GM23248 (cell line): ENCODE results near the gene LARP1.

Experiments
- EZH2 ChIP-seq: fragments of 200-600 bp; sonication (generic); IDR thresholded peaks from 2 replicates; pipeline ENCODE4 v1.6.1; 2018; ENCODE audit warnings: antibody characterized with exemption, mild to moderate bottlenecking; ENCODE audit not compliant: insufficient read depth, poor library complexity, severe bottlenecking
- EZH2phosphoT487 ChIP-seq: fragments of 200-600 bp; sonication (generic); IDR thresholded peaks from 2 replicates; pipeline ENCODE4 v1.6.1; 2018; ENCODE audit warnings: antibody characterized with exemption, moderate library complexity, mild to moderate bottlenecking, low read depth; ENCODE audit not compliant: insufficient read depth

- TF ChIP-seq EZH2phosphoT487 (no peak), EZH2 (no peak)
Observed at GRCh38 chr5:154837009-154837901, 82.1 kb downstream of the LARP1 start.
